ENCODE results near the gene ENOX1. TPM values are rescaled to one million over a fixed set of nuclear protein-coding genes. Genes with fewer than 3 reads are reported as not detected.
A peak's percentile ranks its signal among the peaks of the same experiment; 100 is the strongest.

The ENOX1 gene
- total and polyA plus RNA-seq, 7 donors = 0.23 to 20.2 (median 11.1) TPM

DNA sequence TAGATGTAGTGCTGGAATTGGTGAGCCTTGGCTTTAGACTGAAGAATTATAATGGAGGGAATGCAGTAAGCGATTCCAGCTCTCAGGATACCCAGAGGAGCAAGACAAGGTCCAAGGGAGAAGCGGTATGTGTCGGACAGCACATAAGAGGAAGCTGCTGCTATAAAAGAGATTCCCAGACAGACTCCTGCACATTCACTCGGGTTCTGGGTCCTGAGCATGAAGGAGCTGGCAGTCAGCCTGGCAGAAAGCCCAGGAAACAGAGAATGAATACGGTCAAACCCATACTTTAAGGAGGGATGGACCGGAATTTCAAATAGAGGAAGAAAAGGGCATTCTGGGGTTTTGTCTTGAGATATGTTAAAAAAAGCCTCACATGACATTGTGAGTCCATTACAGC lies 455.1 kb downstream of the ENOX1 start:
- intact Hi-C loops (cut with DNase I) = no loop called here
- H3K36me3 ChIP-seq = no peaks in the 10 kb centered on the region
- H3K27ac ChIP-seq = peak overlapping the region; percentile 2 to 68 (median 34)
- DNase-seq = no peak
- H3K4me3 ChIP-seq = no peak overlapping the region
- H3K27me3 ChIP-seq = no peaks in the 10 kb centered on the region
- WGBS, 2 donors = 59 to 70% methylated on average over 6 of the region's 6 CpGs
- H3K4me1 ChIP-seq = peaks cover 0 to 35% (median 30%) of the 10 kb centered on the region in 4 donors
- TF ChIP-seq POLR2A (IDR thresholded peaks at IDR 0.05) (no peak), EP300 (IDR thresholded peaks at IDR 0.05) (no peak), POLR2AphosphoS5 (IDR thresholded peaks at IDR 0.05) (no peak)
- TF ChIP-seq, protein P1, sequence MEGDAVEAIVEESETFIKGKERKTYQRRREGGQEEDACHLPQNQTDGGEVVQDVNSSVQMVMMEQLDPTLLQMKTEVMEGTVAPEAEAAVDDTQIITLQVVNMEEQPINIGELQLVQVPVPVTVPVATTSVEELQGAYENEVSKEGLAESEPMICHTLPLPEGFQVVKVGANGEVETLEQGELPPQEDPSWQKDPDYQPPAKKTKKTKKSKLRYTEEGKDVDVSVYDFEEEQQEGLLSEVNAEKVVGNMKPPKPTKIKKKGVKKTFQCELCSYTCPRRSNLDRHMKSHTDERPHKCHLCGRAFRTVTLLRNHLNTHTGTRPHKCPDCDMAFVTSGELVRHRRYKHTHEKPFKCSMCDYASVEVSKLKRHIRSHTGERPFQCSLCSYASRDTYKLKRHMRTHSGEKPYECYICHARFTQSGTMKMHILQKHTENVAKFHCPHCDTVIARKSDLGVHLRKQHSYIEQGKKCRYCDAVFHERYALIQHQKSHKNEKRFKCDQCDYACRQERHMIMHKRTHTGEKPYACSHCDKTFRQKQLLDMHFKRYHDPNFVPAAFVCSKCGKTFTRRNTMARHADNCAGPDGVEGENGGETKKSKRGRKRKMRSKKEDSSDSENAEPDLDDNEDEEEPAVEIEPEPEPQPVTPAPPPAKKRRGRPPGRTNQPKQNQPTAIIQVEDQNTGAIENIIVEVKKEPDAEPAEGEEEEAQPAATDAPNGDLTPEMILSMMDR (IDR thresholded peaks at IDR 0.05) = no peak
- H3K9me3 ChIP-seq = no peaks in the 10 kb centered on the region

DNA sequence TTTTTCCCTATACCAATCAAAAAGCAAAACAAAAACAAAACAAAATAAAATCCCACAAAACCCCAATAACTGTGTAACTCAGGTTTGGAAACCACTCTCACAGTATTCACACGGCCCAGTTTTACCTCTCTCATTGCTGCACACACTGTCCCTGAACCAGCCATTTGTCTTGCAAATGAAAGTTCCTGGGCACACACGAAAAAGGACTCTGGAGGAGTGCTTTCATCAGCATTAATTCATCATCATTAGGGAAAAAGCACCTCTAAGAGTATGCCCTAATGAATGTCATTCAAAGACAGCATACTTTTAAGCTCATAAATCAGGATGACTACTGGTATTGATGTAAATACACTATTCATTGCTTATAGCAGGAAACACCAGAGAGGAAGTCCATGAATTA lies 457.1 kb downstream of the ENOX1 start:
- H3K27ac ChIP-seq = no peak overlapping the region
- no peaks in the 10 kb centered on the region for H3K9me3 ChIP-seq
- TF ChIP-seq, protein P1 (IDR thresholded peaks at IDR 0.05) = no peak
- no peak for TF ChIP-seq EP300 (IDR thresholded peaks at IDR 0.05)
- no peak for TF ChIP-seq POLR2A (IDR thresholded peaks at IDR 0.05)
- no peak for TF ChIP-seq POLR2AphosphoS5 (IDR thresholded peaks at IDR 0.05)
- intact Hi-C loops (cut with DNase I) = no loop called here
- DNase-seq = no peak
- H3K4me1 ChIP-seq = peaks cover 0 to 22% (median 13%) of the 10 kb centered on the region in 4 donors
- no peaks in the 10 kb centered on the region for H3K27me3 ChIP-seq
- H3K36me3 ChIP-seq = peaks cover 0 to 7% (median 0%) of the 10 kb centered on the region in 4 donors
- 81 to 83% methylated on average over 2 of the region's 2 CpGs for WGBS, 2 donors
- H3K4me3 ChIP-seq = no peak overlapping the region

DNA sequence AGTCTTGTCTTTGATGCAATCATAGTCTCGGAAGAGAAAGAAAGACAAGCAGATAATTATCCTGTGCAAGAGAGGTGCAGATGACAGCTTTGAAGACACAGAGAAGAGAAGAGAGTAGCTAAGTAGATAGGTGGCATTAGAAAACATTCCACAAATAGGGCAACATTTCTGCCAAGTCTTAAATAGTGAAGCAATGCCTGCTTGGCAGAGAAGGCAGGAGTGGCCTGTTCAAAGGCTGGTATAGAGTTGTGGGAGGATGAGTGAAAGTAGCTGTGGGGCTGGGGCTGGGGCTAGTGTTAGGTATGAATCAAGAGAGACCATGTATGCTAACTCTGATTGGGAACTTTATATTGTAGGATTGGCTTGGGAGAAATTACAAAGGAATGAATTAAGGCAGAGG lies 457.9 kb downstream of the ENOX1 start:
- WGBS, 2 donors = 85 to 92% methylated on average over 1 of the region's 1 CpG
- TF ChIP-seq, protein P1 (IDR thresholded peaks at IDR 0.05) = no peak
- TF ChIP-seq POLR2A (IDR thresholded peaks at IDR 0.05) (no peak), POLR2AphosphoS5 (IDR thresholded peaks at IDR 0.05) (no peak), EP300 (IDR thresholded peaks at IDR 0.05) (no peak)
- Histone ChIP-seq H3K9me3 (no peaks in the 10 kb centered on the region), H3K36me3 (peaks cover 0 to 7% (median 0%) of the 10 kb centered on the region in 4 donors), H3K27me3 (no peaks in the 10 kb centered on the region), H3K4me3 (no peak overlapping the region), H3K4me1 (peaks cover 0 to 17% (median 13%) of the 10 kb centered on the region in 4 donors), H3K27ac (no peak overlapping the region)
- DNase-seq = no peak
- intact Hi-C loops (cut with DNase I) = no loop called here

DNA sequence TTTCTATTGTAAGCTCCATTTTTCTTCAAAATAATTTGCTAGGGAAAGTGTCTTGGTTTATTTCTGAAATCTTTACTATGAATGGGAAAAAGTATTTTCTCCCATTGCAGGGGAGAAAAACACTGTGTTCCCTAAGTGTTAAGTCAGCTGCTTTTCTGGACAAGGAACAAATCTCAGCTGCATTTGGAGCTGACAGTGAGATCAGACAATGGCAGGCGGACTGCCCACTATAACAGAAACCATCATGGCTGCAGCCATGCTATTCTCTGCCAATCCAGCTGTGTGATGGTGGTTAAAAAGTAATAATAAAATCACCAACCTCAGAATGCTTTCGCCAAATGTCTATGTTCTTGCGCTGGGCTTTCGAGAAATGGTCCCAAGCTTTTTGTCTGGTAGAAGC lies 460.7 kb downstream of the ENOX1 start:
- TF ChIP-seq POLR2A (IDR thresholded peaks at IDR 0.05) (no peak), POLR2AphosphoS5 (IDR thresholded peaks at IDR 0.05) (no peak), EP300 (IDR thresholded peaks at IDR 0.05) (no peak)
- TF ChIP-seq, protein P1 (IDR thresholded peaks at IDR 0.05) = no peak
- WGBS, 2 donors = 96 to 98% methylated on average over 4 of the region's 4 CpGs
- Histone ChIP-seq H3K27me3 (no peaks in the 10 kb centered on the region), H3K4me3 (no peak overlapping the region), H3K36me3 (peaks cover 0 to 19% (median 0%) of the 10 kb centered on the region in 4 donors), H3K4me1 (peaks cover 0 to 5% (median 4%) of the 10 kb centered on the region in 4 donors), H3K27ac (no peak overlapping the region), H3K9me3 (no peaks in the 10 kb centered on the region)
- no peak for DNase-seq
- intact Hi-C loops (cut with DNase I) = no loop called here

DNA sequence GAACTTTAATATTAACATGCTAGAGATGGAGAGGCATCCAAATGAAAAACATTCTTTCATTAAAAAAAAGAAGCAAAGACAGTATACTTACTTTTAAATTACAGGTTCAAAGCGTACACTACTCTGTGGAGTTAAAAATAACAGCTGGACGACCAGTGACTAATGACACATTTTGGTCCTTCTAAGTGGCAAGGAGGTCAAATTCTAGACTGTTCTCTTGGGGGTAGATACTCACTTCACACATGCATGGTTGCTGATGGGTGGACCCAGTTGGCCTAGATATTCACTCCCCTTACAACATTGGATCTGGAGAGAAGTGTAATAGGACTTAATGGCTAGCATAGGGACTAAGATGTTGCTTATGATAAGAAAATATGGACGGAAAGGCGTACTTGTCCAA lies 461.1 kb downstream of the ENOX1 start:
- no peaks in the 10 kb centered on the region for H3K27me3 ChIP-seq
- DNase-seq = no peak
- 91 to 92% methylated on average over 4 of the region's 4 CpGs for WGBS, 2 donors
- intact Hi-C loops (cut with DNase I) = no loop called here
- TF ChIP-seq, protein P1 (IDR thresholded peaks at IDR 0.05) = no peak
- TF ChIP-seq EP300 (IDR thresholded peaks at IDR 0.05) (no peak), POLR2AphosphoS5 (IDR thresholded peaks at IDR 0.05) (no peak), POLR2A (IDR thresholded peaks at IDR 0.05) (no peak)
- no peak overlapping the region for H3K4me3 ChIP-seq
- no peaks in the 10 kb centered on the region for H3K9me3 ChIP-seq
- H3K4me1 ChIP-seq = peaks cover 0 to under 1% (median 0%) of the 10 kb centered on the region in 4 donors
- H3K27ac ChIP-seq = no peak overlapping the region
- peaks cover 0 to 19% (median 0%) of the 10 kb centered on the region in 4 donors for H3K36me3 ChIP-seq
